ENCODE results near the gene CFAP58. TPM values are rescaled to one million over a fixed set of nuclear protein-coding genes. Genes with fewer than 3 reads are reported as not detected.

CFAP58 gene
- total RNA-seq, 5 donors from 2014 or later (not counting 1 experiment from before 2014, with no cell fraction given), result not detected

DNA sequence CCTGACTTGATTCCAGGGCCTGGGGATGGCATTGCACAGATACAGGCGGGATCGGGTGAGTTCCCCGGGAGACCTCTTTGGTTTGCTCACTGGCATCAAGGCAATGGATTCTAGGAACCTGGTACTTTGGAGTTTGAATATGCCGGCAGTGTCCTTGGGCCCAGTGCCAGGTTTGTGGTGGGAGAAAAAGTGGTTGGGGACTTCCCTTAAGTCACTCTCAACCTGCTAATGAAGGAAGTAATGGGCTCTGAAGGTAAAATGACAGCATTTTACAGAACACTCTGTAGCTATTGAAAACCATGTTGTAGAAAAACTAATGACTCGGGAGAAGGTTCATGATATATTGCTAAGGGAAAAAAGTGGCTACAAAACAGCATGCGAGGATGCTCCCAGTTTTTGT is 129.9 kb downstream of the CFAP58 start:
- WGBS (ENCODE audit: insufficient coverage), result no CpG with 5 or more reads among the region's 6 CpGs

GRCh38 chr10:104485632-104486031 is 132.0 kb downstream of the CFAP58 start:
- Mint-ChIP-seq H3K27me3 (peaks cover 26 to 35% of the 10 kb centered on the region in 2 donors), H3K27ac (no peak overlapping the region), H3K9me3 (no peaks in the 10 kb centered on the region), H3K36me3 (no peaks in the 10 kb centered on the region), H3K4me3 (no peak overlapping the region), H3K4me1 (peaks cover 0 to 2% (median 0%) of the 10 kb centered on the region in 3 donors)
- ATAC-seq (replicated peaks in 1 of 4) (no peak), DNase-seq (no peak)
- H3K27me3 ChIP-seq (replicated peaks in 1 of 2; ENCODE audit: control insufficient read depth in 2 of 2, extremely low read depth in 1 of 2, insufficient read depth in 2 of 2, low read length in 1 of 2), result peaks cover 0 to 20% of the 10 kb centered on the region in 2 experiments
- ChIA-PET CTCF (no interaction called here), POLR2A (no interaction called here)
- H3K4me3 ChIP-seq (ENCODE audit: control insufficient read depth in 1 of 2, extremely low read depth in 1 of 2, low read length in 1 of 2), result no peak overlapping the region
- H3K27ac ChIP-seq (ENCODE audit: low read length), result no peak overlapping the region
- H3K9me3 ChIP-seq, result no peaks in the 10 kb centered on the region
- H3K4me1 ChIP-seq (ENCODE audit: control insufficient read depth in 1 of 2, extremely low read depth in 1 of 2, insufficient read depth in 2 of 2, low read length in 2 of 2), result no peaks in the 10 kb centered on the region
- 79% methylated on average over 2 of the region's 3 CpGs for WGBS (ENCODE audit: insufficient coverage)
- no peaks in the 10 kb centered on the region for H3K36me3 ChIP-seq (ENCODE audit: control insufficient read depth in 2 of 2, extremely low read depth in 1 of 2, insufficient read depth in 1 of 2, low read length in 1 of 2)

More for the DNA sequence above, 129.9 kb downstream of the CFAP58 start:
- Mint-ChIP-seq H3K4me1 (peaks cover 0 to 2% (median 0%) of the 10 kb centered on the region in 3 donors), H3K27me3 (peaks cover 26 to 35% of the 10 kb centered on the region in 2 donors), H3K36me3 (no peaks in the 10 kb centered on the region), H3K27ac (no peak overlapping the region), H3K4me3 (no peak overlapping the region), H3K9me3 (no peaks in the 10 kb centered on the region)
- no peak overlapping the region for H3K4me3 ChIP-seq (ENCODE audit: control insufficient read depth in 1 of 2, extremely low read depth in 1 of 2, low read length in 1 of 2)
- DNase-seq (peak in 3 of 35 experiments; percentile 2 to 6 (median 5)), ATAC-seq (replicated peaks in 1 of 4) (no peak)
- H3K36me3 ChIP-seq (ENCODE audit: control insufficient read depth in 2 of 2, extremely low read depth in 1 of 2, insufficient read depth in 1 of 2, low read length in 1 of 2), result no peaks in the 10 kb centered on the region
- H3K9me3 ChIP-seq, result no peaks in the 10 kb centered on the region
- peaks cover 0 to 20% of the 10 kb centered on the region in 2 experiments for H3K27me3 ChIP-seq (replicated peaks in 1 of 2; ENCODE audit: control insufficient read depth in 2 of 2, extremely low read depth in 1 of 2, insufficient read depth in 2 of 2, low read length in 1 of 2)
- no peak overlapping the region for H3K27ac ChIP-seq (ENCODE audit: low read length)
- ChIA-PET POLR2A (no interaction called here), CTCF (no interaction called here)
- H3K4me1 ChIP-seq (ENCODE audit: control insufficient read depth in 1 of 2, extremely low read depth in 1 of 2, insufficient read depth in 2 of 2, low read length in 2 of 2), result no peaks in the 10 kb centered on the region

DNA sequence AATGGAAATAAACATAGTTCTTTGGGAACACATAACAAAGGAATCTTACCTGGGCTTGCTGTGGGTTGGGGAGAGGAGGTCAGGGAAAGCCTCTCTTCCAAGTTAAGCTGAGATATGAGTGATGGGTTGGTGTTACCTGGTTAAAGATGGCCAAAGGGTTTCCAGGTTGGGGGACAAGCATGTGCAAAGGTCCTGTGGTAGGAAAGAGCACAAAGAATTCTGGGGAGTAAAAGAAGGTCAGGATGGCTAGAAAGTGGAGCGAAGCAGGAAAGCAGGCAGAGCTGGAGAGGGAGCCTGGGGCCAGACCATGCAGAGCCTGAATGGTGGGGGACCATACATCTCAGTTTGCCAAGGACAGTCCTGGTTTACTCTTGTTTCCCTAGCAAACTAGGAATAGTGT is 133.2 kb downstream of the CFAP58 start:
- Histone ChIP-seq H3K9me3 (no peaks in the 10 kb centered on the region), H3K4me1 (ENCODE audit: control insufficient read depth in 1 of 2, extremely low read depth in 1 of 2, insufficient read depth in 2 of 2, low read length in 2 of 2) (no peaks in the 10 kb centered on the region), H3K27ac (ENCODE audit: low read length) (no peak overlapping the region), H3K4me3 (ENCODE audit: control insufficient read depth in 1 of 2, extremely low read depth in 1 of 2, low read length in 1 of 2) (no peak overlapping the region), H3K36me3 (ENCODE audit: control insufficient read depth in 2 of 2, extremely low read depth in 1 of 2, insufficient read depth in 1 of 2, low read length in 1 of 2) (no peaks in the 10 kb centered on the region), H3K27me3 (replicated peaks in 1 of 2; ENCODE audit: control insufficient read depth in 2 of 2, extremely low read depth in 1 of 2, insufficient read depth in 2 of 2, low read length in 1 of 2) (peaks cover 0 to 10% of the 10 kb centered on the region in 2 experiments)
- ATAC-seq (replicated peaks in 1 of 4) (no peak), DNase-seq (no peak)
- CTCF ChIA-PET, result no interaction called here
- POLR2A ChIA-PET, result no interaction called here
- Mint-ChIP-seq H3K36me3 (no peaks in the 10 kb centered on the region), H3K4me3 (no peak overlapping the region), H3K27me3 (peaks cover 24 to 30% of the 10 kb centered on the region in 2 donors), H3K4me1 (peaks cover 0 to 2% (median 0%) of the 10 kb centered on the region in 3 donors), H3K9me3 (no peaks in the 10 kb centered on the region), H3K27ac (no peak overlapping the region)
- WGBS (ENCODE audit: insufficient coverage), result 83% methylated on average over 1 of the region's 1 CpG

DNA sequence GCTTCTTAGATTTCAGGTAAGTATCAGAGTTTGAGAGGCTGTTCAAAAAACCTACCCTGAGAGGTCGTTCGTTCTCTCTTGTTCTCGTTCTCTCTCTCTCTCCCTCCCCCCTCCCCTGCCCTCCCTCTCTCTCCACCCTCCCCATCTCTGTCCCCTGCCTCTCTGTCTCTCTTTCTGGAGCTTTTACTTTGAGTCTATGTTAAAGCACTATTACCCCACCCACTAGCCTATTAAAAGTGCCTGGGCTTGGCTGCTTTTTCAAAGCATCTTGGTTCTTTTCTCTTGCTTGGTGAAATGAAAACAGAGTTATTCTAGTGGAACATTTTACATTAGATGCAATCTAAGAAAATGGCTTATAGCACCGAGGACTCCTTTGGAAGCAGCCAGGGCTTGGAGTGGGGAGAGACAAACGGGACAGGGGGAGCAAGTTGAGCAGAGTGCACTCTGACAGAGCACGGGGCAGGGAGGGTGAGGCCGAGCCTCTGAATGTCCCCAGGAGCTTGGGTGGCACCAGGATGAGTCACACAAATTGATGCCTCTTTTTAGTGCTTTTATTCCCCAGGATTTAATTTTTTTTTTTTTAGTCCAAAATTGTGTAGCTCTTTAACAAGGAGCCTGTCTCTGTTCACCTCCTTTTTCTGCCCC is 134.3 kb downstream of the CFAP58 start:
- ChIA-PET CTCF (no interaction called here), POLR2A (no interaction called here)
- ATAC-seq (replicated peaks in 1 of 4), result no peak
- peaks cover 0 to 2% (median 0%) of the 10 kb centered on the region in 3 donors for H3K4me1 Mint-ChIP-seq
- WGBS (ENCODE audit: insufficient coverage), result 76% methylated on average over 4 of the region's 7 CpGs
- H3K4me3 Mint-ChIP-seq, result no peak overlapping the region
- no peaks in the 10 kb centered on the region for H3K9me3 Mint-ChIP-seq
- no peak overlapping the region for H3K27ac ChIP-seq (ENCODE audit: low read length)
- no peak for DNase-seq
- no peaks in the 10 kb centered on the region for H3K36me3 ChIP-seq (ENCODE audit: control insufficient read depth in 2 of 2, extremely low read depth in 1 of 2, insufficient read depth in 1 of 2, low read length in 1 of 2)
- H3K27me3 Mint-ChIP-seq, result peaks cover 18 to 20% of the 10 kb centered on the region in 2 donors
- H3K27me3 ChIP-seq (replicated peaks in 1 of 2; ENCODE audit: control insufficient read depth in 2 of 2, extremely low read depth in 1 of 2, insufficient read depth in 2 of 2, low read length in 1 of 2), result peaks cover 0 to 6% of the 10 kb centered on the region in 2 experiments
- no peak overlapping the region for H3K4me3 ChIP-seq (ENCODE audit: control insufficient read depth in 1 of 2, extremely low read depth in 1 of 2, low read length in 1 of 2)
- no peaks in the 10 kb centered on the region for H3K36me3 Mint-ChIP-seq
- H3K27ac Mint-ChIP-seq, result no peak overlapping the region
- H3K4me1 ChIP-seq (ENCODE audit: control insufficient read depth in 1 of 2, extremely low read depth in 1 of 2, insufficient read depth in 2 of 2, low read length in 2 of 2), result no peaks in the 10 kb centered on the region
- H3K9me3 ChIP-seq, result no peaks in the 10 kb centered on the region

DNA sequence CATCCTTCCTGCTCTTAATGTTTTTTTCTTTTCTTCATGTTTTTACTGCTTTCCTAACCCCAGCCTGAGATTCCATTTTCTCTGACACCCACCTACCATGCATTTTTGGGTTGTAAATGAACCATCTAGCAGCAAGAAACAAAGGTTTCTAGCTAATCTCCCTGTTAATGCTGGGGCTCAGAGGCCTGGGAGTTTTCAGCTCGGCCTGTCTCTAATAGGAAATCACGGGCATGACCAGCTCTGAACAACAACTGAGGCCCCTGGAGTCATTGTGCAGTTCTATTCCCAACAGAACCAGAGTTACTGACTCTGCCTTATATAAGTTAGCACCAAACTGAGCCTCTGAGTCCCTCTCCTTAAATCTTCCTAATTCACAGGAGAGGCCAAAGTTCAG is 134.8 kb downstream of the CFAP58 start:
- peaks cover 14 to 18% of the 10 kb centered on the region in 2 donors for H3K27me3 Mint-ChIP-seq

GRCh38 chr10:104492329-104492940 is 138.8 kb downstream of the CFAP58 start:
- no peaks in the 10 kb centered on the region for H3K27me3 ChIP-seq (replicated peaks in 1 of 2; ENCODE audit: control insufficient read depth in 2 of 2, extremely low read depth in 1 of 2, insufficient read depth in 2 of 2, low read length in 1 of 2)
- no peak overlapping the region for H3K27ac ChIP-seq (ENCODE audit: low read length)
- Mint-ChIP-seq H3K4me3 (no peak overlapping the region), H3K36me3 (no peaks in the 10 kb centered on the region), H3K27ac (no peak overlapping the region), H3K9me3 (peaks cover 0 to 6% (median 2%) of the 10 kb centered on the region in 3 donors), H3K4me1 (no peaks in the 10 kb centered on the region), H3K27me3 (peaks cover 15 to 17% of the 10 kb centered on the region in 2 donors)
- ChIA-PET CTCF (interaction anchor here in 1 of 2 donors (0.5 kb wide), 1 partner anchor 88 kb away, joined by 3 read pairs; no protein-coding TSS in a partner anchor), POLR2A (no interaction called here)
- no peak overlapping the region for H3K4me3 ChIP-seq (ENCODE audit: control insufficient read depth in 1 of 2, extremely low read depth in 1 of 2, low read length in 1 of 2)
- no peaks in the 10 kb centered on the region for H3K9me3 ChIP-seq
- DNase-seq, result no peak
- WGBS (ENCODE audit: insufficient coverage), result 80% methylated on average over 1 of the region's 4 CpGs
- H3K36me3 ChIP-seq (ENCODE audit: control insufficient read depth in 2 of 2, extremely low read depth in 1 of 2, insufficient read depth in 1 of 2, low read length in 1 of 2), result no peaks in the 10 kb centered on the region
- no peak for ATAC-seq (replicated peaks in 1 of 4)
- no peaks in the 10 kb centered on the region for H3K4me1 ChIP-seq (ENCODE audit: control insufficient read depth in 1 of 2, extremely low read depth in 1 of 2, insufficient read depth in 2 of 2, low read length in 2 of 2)

More for the DNA sequence above, 134.8 kb downstream of the CFAP58 start:
- Histone ChIP-seq H3K27me3 (replicated peaks in 1 of 2; ENCODE audit: control insufficient read depth in 2 of 2, extremely low read depth in 1 of 2, insufficient read depth in 2 of 2, low read length in 1 of 2) (peaks cover 0 to 6% of the 10 kb centered on the region in 2 experiments), H3K36me3 (ENCODE audit: control insufficient read depth in 2 of 2, extremely low read depth in 1 of 2, insufficient read depth in 1 of 2, low read length in 1 of 2) (no peaks in the 10 kb centered on the region), H3K4me1 (ENCODE audit: control insufficient read depth in 1 of 2, extremely low read depth in 1 of 2, insufficient read depth in 2 of 2, low read length in 2 of 2) (no peaks in the 10 kb centered on the region), H3K27ac (ENCODE audit: low read length) (no peak overlapping the region), H3K9me3 (no peaks in the 10 kb centered on the region), H3K4me3 (ENCODE audit: control insufficient read depth in 1 of 2, extremely low read depth in 1 of 2, low read length in 1 of 2) (no peak overlapping the region)
- Mint-ChIP-seq H3K27ac (no peak overlapping the region), H3K4me3 (no peak overlapping the region), H3K36me3 (no peaks in the 10 kb centered on the region), H3K9me3 (no peaks in the 10 kb centered on the region), H3K4me1 (peaks cover 0 to 2% (median 0%) of the 10 kb centered on the region in 3 donors)
- ChIA-PET POLR2A (no interaction called here), CTCF (no interaction called here)
- DNase-seq (no peak), ATAC-seq (replicated peaks in 1 of 4) (no peak)
- 78% methylated on average over 2 of the region's 2 CpGs for WGBS (ENCODE audit: insufficient coverage)

Measured in T-cell (primary cell).